Panc1 (cell line): Measurements from ENCODE around the gene TTLL11.

Source experiments
- POLR2AphosphoS5 ChIP-seq: IDR thresholded peaks from 2 replicates; pipeline ENCODE4 v1.6.1; 2012; ENCODE audit warnings: mild to moderate bottlenecking, low read depth, low read length, moderate library complexity
- REST ChIP-seq, 2 experiments: IDR thresholded peaks; 2 replicates each; pipeline ENCODE4 v1.6.1; 2011 to 2012; ENCODE audit warnings: low read depth in 2 of 2, control low read depth in 1 of 2, low read length in 1 of 2, mild to moderate bottlenecking in 1 of 2, moderate library complexity in 1 of 2; ENCODE audit not compliant: insufficient read depth in 1 of 2
- SIN3A ChIP-seq: IDR thresholded peaks from 2 replicates; pipeline ENCODE4 v1.6.1; 2012; ENCODE audit warnings: low read depth, mild to moderate bottlenecking, low read length, moderate library complexity, borderline replicate concordance; ENCODE audit not compliant: insufficient read depth
- TCF7L2 ChIP-seq: IDR thresholded peaks from 2 replicates; pipeline ENCODE4 v1.6.1; 2011; ENCODE audit warnings: mild to moderate bottlenecking, low read depth, low read length, inconsistent platforms
- TF ChIP-seq, protein P1 (sequence below): fragments of 450-650 bp; IDR thresholded peaks from 2 replicates; pipeline ENCODE4 v1.5.1; 2017; ENCODE audit warnings: mild to moderate bottlenecking

- TF ChIP-seq, protein P1, sequence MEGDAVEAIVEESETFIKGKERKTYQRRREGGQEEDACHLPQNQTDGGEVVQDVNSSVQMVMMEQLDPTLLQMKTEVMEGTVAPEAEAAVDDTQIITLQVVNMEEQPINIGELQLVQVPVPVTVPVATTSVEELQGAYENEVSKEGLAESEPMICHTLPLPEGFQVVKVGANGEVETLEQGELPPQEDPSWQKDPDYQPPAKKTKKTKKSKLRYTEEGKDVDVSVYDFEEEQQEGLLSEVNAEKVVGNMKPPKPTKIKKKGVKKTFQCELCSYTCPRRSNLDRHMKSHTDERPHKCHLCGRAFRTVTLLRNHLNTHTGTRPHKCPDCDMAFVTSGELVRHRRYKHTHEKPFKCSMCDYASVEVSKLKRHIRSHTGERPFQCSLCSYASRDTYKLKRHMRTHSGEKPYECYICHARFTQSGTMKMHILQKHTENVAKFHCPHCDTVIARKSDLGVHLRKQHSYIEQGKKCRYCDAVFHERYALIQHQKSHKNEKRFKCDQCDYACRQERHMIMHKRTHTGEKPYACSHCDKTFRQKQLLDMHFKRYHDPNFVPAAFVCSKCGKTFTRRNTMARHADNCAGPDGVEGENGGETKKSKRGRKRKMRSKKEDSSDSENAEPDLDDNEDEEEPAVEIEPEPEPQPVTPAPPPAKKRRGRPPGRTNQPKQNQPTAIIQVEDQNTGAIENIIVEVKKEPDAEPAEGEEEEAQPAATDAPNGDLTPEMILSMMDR = no peak
- TF ChIP-seq TCF7L2 = no peak
- TF ChIP-seq POLR2AphosphoS5 = no peak
- TF ChIP-seq REST (IDR thresholded peaks at IDR 0.05; ENCODE audit: insufficient read depth in 1 of 2, low read depth in 2 of 2, low read length in 1 of 2) = no peak
- no peak for TF ChIP-seq SIN3A
Measured at GRCh38 chr9:122058051-122058450, 35.1 kb downstream of the TTLL11 start.
